ENCODE measurements around the gene SHLD2. TPM values are rescaled to one million over a fixed set of nuclear protein-coding genes. Genes with fewer than 3 reads are reported as not detected.
A peak's percentile ranks its signal among the peaks of the same experiment; 100 is the strongest.
"Not testable (repeated sequence)": the region's sequence is repeated elsewhere in the genome, so short reads cannot be mapped to it uniquely, and the experiment has no call there.

SHLD2 gene
- total RNA-seq, 1 experiment from 2014 or later: 17.2 TPM

DNA sequence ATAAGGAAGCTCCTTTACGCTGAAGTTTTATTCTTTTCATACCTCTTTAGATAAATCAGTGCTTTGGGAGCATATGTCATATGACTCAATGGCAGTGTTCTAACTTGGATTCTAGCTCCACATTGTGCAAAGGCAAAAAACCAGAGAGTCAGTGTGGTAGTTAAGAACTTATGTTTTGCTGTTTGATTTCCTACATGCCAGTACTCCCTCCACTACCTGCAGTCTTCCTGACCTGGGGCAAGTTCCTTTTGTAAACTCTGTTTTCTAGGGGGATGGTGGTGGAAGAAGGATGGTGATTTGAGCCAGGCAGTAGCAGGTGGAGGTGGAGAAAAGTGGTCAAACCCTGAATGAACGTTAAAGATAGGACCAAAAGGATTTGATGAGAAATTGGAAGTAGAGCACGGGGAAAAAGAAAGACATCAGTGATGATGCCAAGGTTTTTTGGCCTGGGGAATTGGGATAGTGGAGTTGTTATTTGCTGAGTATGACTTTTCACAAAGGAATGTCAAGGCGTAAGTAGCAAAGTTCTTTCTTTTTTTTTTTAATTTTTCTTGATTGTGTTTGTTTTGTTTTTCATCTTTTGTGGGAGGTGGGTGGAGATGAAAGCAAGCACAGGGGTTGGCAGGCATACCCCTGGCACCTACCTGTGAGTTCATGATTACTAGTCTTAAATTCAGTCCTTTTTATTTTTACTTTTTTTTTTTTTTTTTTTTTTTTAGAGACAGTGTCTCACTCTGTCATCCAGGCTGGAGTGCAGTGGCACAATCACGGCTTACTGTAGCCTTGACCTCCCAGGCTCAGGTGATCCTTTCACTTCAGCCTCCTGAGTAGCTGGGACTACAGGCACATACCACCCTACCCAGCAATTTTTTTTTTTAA lies 47.5 kb downstream of the SHLD2 start:
- DNase-seq (ENCODE audit: low spot score): not testable (repeated sequence)

- DNase-seq (ENCODE audit: low spot score): not testable (repeated sequence)
Measured at GRCh38 chr10:87143109-87143418, 48.1 kb downstream of the SHLD2 start.

DNA sequence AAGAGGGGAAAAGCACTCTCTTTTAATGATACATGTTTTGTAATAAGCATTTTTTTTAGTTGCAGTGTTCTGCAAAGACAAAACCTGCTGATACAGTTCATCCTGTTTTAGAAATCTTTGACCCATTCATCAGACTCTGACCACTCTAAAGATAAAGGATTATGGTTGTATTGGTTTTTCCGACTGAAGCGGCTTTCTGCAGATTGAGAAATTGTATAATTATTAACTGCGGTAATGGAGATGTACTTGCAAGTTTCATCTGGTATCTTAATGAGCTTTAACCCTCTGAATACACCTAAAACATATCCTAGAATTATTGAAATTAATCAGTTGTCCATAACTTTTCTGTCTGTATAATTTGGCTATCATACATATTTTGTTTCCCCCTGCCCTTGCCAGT lies 50.6 kb downstream of the SHLD2 start:
- not testable (repeated sequence) for DNase-seq (ENCODE audit: low spot score)

GRCh38 chr10:87149020-87149609 lies 54.1 kb downstream of the SHLD2 start:
- DNase-seq (ENCODE audit: low spot score): not testable (repeated sequence)

DNA sequence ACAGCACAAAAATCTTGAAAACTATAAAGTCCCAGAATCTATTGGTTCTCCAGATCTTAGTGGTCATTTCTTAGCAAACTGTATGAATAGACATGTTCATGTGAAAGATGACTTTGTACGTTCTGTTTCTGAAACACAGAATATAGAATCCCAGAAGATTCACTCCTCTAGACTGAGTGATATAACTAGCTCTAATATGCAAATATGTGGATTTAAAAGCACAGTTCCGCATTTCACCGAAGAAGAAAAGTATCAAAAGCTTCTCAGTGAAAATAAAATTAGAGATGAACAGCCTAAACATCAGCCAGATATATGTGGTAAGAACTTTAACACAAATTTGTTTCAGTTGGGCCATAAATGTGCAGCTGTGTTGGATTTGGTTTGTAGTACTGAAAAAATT lies 56.5 kb downstream of the SHLD2 start:
- DNase-seq (ENCODE audit: low spot score): not testable (repeated sequence)

- not testable (repeated sequence) for DNase-seq (ENCODE audit: low spot score)
Measured at GRCh38 chr10:87156841-87157240, 61.8 kb downstream of the SHLD2 start.

GRCh38 chr10:87157821-87158220 lies 62.8 kb downstream of the SHLD2 start:
- not testable (repeated sequence) for DNase-seq (ENCODE audit: low spot score)

DNA sequence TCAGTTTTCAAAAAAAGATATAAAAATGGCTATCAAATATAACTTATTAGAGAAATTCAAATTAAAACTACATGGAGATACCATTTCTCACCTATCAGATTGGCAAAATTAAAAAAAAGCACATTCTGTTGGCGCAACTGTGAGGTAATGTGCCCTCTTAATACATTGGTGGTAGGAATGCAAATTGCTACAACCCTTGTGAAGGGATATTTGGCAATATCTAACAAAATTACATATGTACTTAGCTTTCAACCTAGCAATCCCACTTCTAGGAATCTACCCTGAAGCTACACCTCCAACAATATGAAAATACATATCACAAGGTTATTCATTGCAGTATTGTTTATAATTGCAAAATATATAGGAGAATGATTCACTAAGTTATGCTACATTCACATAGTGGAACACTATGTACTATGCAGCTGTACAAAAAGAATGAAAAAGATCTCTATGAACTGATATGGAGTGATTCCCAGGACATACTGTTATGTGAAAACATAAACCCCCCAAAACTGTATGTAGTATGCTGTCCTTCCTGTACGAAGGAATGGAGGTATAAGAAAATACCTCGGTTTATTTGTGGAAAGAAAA lies 67.8 kb downstream of the SHLD2 start:
- DNase-seq (ENCODE audit: low spot score): not testable (repeated sequence)

GRCh38 chr10:87163414-87163813 lies 68.4 kb downstream of the SHLD2 start:
- not testable (repeated sequence) for DNase-seq (ENCODE audit: low spot score)

- DNase-seq (ENCODE audit: low spot score): not testable (repeated sequence)
Measured at GRCh38 chr10:87169857-87170256, 74.9 kb downstream of the SHLD2 start.

GRCh38 chr10:87170705-87171104 lies 75.7 kb downstream of the SHLD2 start:
- not testable (repeated sequence) for DNase-seq (ENCODE audit: low spot score)

- DNase-seq (ENCODE audit: low spot score): not testable (repeated sequence)
Measured at GRCh38 chr10:87171670-87172069, 76.7 kb downstream of the SHLD2 start.

DNA sequence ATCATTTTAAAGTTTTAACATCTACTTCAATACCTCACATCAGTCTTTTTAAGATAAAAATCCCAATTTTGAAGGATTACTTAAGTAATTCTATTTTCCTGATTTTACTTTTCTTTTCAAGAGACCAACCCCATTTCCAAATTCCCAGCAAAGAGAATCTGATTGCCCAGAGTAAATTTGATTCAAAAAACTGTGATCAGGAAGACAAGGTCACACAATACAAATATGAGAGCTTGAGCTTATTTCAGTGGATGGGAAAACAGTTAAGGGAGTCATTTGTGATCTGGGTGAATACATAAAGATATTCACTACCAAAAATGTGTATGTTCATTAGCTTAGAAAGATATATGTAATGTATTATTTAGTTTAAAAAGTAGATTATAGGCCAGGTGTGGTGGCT lies 77.2 kb downstream of the SHLD2 start:
- not testable (repeated sequence) for DNase-seq (ENCODE audit: low spot score)

- DNase-seq (ENCODE audit: low spot score): not testable (repeated sequence)
Measured at GRCh38 chr10:87177587-87177986, 82.6 kb downstream of the SHLD2 start.

GRCh38 chr10:87184421-87184820 lies 89.4 kb downstream of the SHLD2 start:
- not testable (repeated sequence) for DNase-seq (ENCODE audit: low spot score)

DNA sequence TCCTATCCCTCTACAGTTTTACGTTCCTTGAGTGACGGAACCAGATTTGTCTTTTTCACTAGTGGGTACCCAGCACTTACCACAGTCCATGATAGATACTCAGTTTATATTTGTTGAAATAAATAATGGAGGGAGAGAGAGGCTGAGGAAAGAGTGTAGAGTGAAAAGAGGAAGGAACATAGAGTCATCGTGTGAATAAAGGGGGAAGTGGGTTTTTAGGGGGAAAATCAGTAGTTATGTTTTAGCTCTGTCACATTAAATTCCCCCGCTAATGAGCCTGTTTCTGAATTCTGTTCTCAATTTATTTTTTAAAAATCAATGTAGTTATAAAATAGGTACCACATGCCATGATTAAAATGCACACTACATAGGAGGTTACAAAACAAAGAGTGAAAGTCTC lies 91.0 kb downstream of the SHLD2 start:
- not testable (repeated sequence) for DNase-seq (ENCODE audit: low spot score)

DNA sequence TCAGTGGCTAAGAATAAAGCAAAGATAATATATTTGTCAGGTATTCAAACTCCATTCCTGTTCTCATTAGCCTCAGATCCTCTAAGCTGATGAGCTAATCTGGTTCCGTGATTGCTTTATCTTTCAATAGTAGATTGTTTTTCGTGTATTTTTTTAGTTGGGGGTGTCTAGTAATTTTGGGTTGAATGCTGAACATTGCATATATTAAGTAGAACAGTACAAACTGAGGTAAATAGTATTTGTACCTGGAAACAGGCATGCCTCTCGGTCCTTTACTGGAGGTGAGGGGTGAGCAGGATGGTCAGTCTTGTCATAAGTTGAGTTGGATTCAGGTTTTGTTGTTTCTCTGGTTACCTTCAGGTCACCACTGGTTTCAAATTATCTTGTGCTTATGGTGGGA lies 92.6 kb downstream of the SHLD2 start:
- not testable (repeated sequence) for DNase-seq (ENCODE audit: low spot score)

GRCh38 chr10:87191841-87192240 lies 96.8 kb downstream of the SHLD2 start:
- DNase-seq (ENCODE audit: low spot score): not testable (repeated sequence)

GRCh38 chr10:87200924-87201323 lies 105.9 kb downstream of the SHLD2 start:
- DNase-seq (ENCODE audit: low spot score): peak; percentile 66

DNA sequence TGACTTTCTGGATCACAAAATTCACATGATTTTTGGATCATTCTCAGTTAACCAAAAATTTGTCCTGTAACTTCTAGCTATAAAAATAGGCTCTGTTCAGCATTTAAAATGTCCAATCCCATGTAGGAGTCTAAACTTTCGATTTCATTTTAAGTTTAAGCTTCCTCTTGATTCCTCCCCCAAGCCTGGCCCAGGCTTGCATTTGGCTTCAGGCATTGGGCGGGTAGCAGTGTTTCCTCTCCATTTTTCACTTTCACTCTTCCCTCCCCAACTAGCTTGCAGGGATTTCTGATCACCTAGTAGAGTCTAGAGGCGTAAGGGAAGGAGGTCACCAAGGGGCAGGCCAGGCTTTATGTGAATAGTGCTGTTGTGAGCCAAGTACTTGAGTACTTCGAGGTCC lies 109.8 kb downstream of the SHLD2 start:
- DNase-seq (ENCODE audit: low spot score): not testable (repeated sequence)

DNA sequence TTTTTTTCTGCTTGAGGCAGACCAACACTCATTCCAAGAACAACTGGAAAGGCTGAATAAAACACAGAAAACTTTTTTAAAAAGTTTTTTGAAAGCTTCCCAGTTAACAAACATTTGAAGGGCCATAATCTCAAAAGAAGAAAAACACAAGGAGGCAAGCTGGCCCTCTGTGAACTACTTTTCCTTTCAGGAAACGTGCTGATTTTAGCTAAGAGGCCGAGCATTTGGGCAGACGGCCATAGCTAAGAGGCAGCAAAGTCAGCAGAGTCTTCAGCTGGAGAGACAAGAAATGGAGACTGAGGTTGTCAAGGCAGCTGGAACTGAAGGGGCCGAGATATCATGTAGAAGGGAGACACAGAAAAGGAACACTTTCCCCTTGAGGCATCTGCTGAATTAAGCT lies 111.9 kb downstream of the SHLD2 start:
- not testable (repeated sequence) for DNase-seq (ENCODE audit: low spot score)

GRCh38 chr10:87210309-87210708 lies 115.3 kb downstream of the SHLD2 start:
- peak; percentile 55 for DNase-seq (ENCODE audit: low spot score)

DNA sequence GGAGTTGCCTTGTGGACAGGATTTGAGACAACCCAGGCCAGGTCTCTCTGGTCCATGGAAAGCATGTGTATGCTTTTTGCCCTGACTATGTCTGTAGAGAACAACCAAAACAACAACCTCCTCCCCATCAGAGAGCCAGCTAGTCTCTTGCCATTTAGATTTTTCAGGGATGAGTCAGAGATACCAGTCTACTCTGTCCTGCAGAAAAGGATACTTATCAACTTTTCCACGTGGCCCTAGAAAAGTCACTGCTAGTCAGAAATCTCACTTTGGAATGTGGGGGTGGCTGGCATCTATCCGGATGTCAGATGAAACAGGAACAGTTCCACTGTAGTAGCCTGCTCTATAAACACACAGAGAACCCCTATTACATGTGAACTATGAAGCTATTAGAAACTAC lies 116.8 kb downstream of the SHLD2 start:
- not testable (repeated sequence) for DNase-seq (ENCODE audit: low spot score)

All from H4 (cell line).